ENCODE results near the gene ROBO4. TPM values are rescaled to one million over a fixed set of nuclear protein-coding genes. Genes with fewer than 3 reads are reported as not detected.

ROBO4 gene
- polyA plus RNA-seq, 4 donors = 0.45 to 8.9 (median 2.6) TPM

- no peak for FAIRE-seq
- Histone ChIP-seq H3K4me1 (ENCODE audit: control insufficient read depth in 3 of 3, insufficient read depth in 2 of 3, low read depth in 1 of 3, low read length in 2 of 3) (peaks cover 0 to 15% (median 0%) of the 10 kb centered on the region in 3 donors), H3K27ac (ENCODE audit: low read depth in 1 of 3, low read length in 2 of 3) (no peak overlapping the region), H3K9me3 (ENCODE audit: control insufficient read depth in 2 of 2, insufficient read depth in 1 of 2, low read depth in 1 of 2, low read length in 1 of 2) (no peaks in the 10 kb centered on the region), H3K4me3 (ENCODE audit: low read depth in 1 of 3, low read length in 3 of 3) (no peak overlapping the region), H3K36me3 (ENCODE audit: control insufficient read depth in 3 of 3, insufficient read depth in 2 of 3, low read depth in 1 of 3, low read length in 3 of 3) (no peaks in the 10 kb centered on the region), H3K27me3 (ENCODE audit: control insufficient read depth in 3 of 3, insufficient read depth in 3 of 3, low read length in 3 of 3) (peaks cover 10 to 80% (median 57%) of the 10 kb centered on the region in 3 donors)
- WGBS, 3 donors = 18 to 33% (median 26%) methylated on average over 3 of the region's 3 CpGs
- DNase-seq = no peak
These were observed 56.5 kb downstream of the ROBO4 start for GRCh38 chr11:124841201-124841600.

- no peaks in the 10 kb centered on the region for H3K9me3 ChIP-seq (ENCODE audit: control insufficient read depth in 2 of 2, insufficient read depth in 1 of 2, low read depth in 1 of 2, low read length in 1 of 2)
- peaks cover 0 to 15% (median 0%) of the 10 kb centered on the region in 3 donors for H3K4me1 ChIP-seq (ENCODE audit: control insufficient read depth in 3 of 3, insufficient read depth in 2 of 3, low read depth in 1 of 3, low read length in 2 of 3)
- no peak overlapping the region for H3K4me3 ChIP-seq (ENCODE audit: low read depth in 1 of 3, low read length in 3 of 3)
- DNase-seq (no peak), FAIRE-seq (no peak)
- no peaks in the 10 kb centered on the region for H3K36me3 ChIP-seq (ENCODE audit: control insufficient read depth in 3 of 3, insufficient read depth in 2 of 3, low read depth in 1 of 3, low read length in 3 of 3)
- peaks cover 10 to 74% (median 52%) of the 10 kb centered on the region in 3 donors for H3K27me3 ChIP-seq (ENCODE audit: control insufficient read depth in 3 of 3, insufficient read depth in 3 of 3, low read length in 3 of 3)
- WGBS, 3 donors = 27 to 56% (median 43%) methylated on average over 1 of the region's 1 CpG
- H3K27ac ChIP-seq (ENCODE audit: low read depth in 1 of 3, low read length in 2 of 3) = no peak overlapping the region
These were observed 57.0 kb downstream of the ROBO4 start for GRCh38 chr11:124840666-124841065.

DNA sequence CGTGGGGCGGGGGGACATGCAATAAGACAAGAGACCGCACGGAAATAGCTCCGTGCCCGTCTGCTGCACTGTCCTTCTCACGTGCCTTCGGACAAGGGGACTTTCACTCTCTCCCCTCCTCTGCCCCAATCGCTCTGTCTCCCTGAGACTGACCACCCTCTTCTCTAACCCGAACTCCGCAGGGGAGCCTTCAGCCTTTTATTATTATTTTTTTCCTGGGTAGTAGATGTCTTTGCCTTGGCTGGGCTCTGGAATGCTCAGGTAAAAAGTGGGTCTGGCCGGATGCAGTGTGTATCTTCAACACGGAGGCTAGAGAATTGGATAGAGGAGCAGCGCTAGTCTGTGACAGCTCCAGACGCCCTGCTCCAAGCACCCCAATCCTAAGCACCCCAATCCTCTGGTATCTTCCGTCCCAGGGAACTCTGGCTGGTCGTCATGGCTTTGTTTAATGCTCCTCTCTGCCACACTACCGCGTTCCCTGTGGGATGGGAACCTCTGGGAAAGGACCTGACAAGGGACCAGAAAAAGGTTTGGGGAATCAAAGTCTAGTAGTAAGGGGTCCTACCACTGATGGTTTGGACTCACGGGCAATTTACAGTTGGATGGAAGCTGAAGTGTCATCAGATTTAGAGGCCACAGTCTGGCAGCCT lies 57.6 kb downstream of the ROBO4 start:
- H3K4me3 ChIP-seq (ENCODE audit: low read depth in 1 of 3, low read length in 3 of 3) = peak overlapping the region in 1 of 3 donors; percentile 27
- no peaks in the 10 kb centered on the region for H3K36me3 ChIP-seq (ENCODE audit: control insufficient read depth in 3 of 3, insufficient read depth in 2 of 3, low read depth in 1 of 3, low read length in 3 of 3)
- H3K27ac ChIP-seq (ENCODE audit: low read depth in 1 of 3, low read length in 2 of 3) = no peak overlapping the region
- no peaks in the 10 kb centered on the region for H3K9me3 ChIP-seq (ENCODE audit: control insufficient read depth in 2 of 2, insufficient read depth in 1 of 2, low read depth in 1 of 2, low read length in 1 of 2)
- H3K27me3 ChIP-seq (ENCODE audit: control insufficient read depth in 3 of 3, insufficient read depth in 3 of 3, low read length in 3 of 3) = peaks cover 6 to 69% (median 46%) of the 10 kb centered on the region in 3 donors
- WGBS, 3 donors = 6 to 13% (median 12%) methylated on average over 17 to 20 of the region's 20 CpGs
- no peak for FAIRE-seq
- no peak for DNase-seq
- peaks cover 0 to 15% (median 0%) of the 10 kb centered on the region in 3 donors for H3K4me1 ChIP-seq (ENCODE audit: control insufficient read depth in 3 of 3, insufficient read depth in 2 of 3, low read depth in 1 of 3, low read length in 2 of 3)

DNA sequence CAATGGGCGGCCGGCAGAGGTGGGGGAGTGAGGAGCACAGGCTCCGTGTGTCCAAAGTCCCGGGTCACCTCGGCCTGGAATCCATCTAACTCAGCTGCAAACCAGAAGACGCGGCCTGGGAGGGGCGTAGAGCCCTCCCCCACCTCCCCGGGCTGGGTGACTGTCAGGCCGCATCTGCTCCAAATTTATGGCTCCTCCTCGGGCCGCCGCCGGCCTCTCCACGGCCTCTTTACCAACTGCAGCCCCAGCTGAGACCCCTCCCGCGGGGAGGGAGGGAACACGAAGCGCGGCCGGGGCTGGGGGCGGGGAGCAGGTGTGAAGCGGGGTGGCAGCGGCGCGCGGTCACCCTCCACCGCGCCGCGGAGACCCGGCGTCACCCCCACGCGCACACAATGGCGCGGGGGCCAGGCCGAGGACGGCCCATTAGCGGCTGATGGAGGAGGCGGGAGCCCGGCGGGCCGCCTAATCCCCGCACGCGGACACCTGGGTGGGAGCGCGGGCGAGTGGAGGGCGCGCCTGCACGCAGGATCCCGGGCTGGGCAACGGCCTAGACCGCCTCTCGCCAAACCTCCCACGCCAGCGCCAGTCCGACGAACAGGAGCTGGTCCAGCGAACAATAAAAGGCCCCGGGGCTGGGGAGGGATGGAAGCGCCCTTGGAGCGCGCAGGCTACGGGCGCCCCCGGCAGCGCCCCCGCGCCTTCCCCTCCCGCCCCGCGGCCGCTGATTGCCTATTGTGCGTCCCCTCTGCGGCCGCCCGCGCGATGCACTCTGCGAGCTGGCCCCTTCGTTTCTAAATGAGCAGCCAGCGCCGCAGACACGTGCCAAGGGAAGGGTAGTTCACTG lies 58.3 kb downstream of the ROBO4 start:
- H3K9me3 ChIP-seq (ENCODE audit: control insufficient read depth in 2 of 2, insufficient read depth in 1 of 2, low read depth in 1 of 2, low read length in 1 of 2) = no peaks in the 10 kb centered on the region
- H3K27ac ChIP-seq (ENCODE audit: low read depth in 1 of 3, low read length in 2 of 3) = no peak overlapping the region
- DNase-seq (peak in 1 of 2 donors; percentile 26), FAIRE-seq (no peak)
- H3K36me3 ChIP-seq (ENCODE audit: control insufficient read depth in 3 of 3, insufficient read depth in 2 of 3, low read depth in 1 of 3, low read length in 3 of 3) = no peaks in the 10 kb centered on the region
- H3K4me1 ChIP-seq (ENCODE audit: control insufficient read depth in 3 of 3, insufficient read depth in 2 of 3, low read depth in 1 of 3, low read length in 2 of 3) = peaks cover 0 to 15% (median 0%) of the 10 kb centered on the region in 3 donors
- H3K27me3 ChIP-seq (ENCODE audit: control insufficient read depth in 3 of 3, insufficient read depth in 3 of 3, low read length in 3 of 3) = peaks cover 6 to 61% (median 40%) of the 10 kb centered on the region in 3 donors
- WGBS, 3 donors = 0 to 2% (median 1%) methylated on average over 70 to 87 of the region's 87 CpGs
- H3K4me3 ChIP-seq (ENCODE audit: low read depth in 1 of 3, low read length in 3 of 3) = peak overlapping the region in 1 of 3 donors; percentile 27

- DNase-seq (no peak), FAIRE-seq (no peak)
- Histone ChIP-seq H3K9me3 (ENCODE audit: control insufficient read depth in 2 of 2, insufficient read depth in 1 of 2, low read depth in 1 of 2, low read length in 1 of 2) (no peaks in the 10 kb centered on the region), H3K4me1 (ENCODE audit: control insufficient read depth in 3 of 3, insufficient read depth in 2 of 3, low read depth in 1 of 3, low read length in 2 of 3) (peaks cover 0 to 15% (median 0%) of the 10 kb centered on the region in 3 donors), H3K36me3 (ENCODE audit: control insufficient read depth in 3 of 3, insufficient read depth in 2 of 3, low read depth in 1 of 3, low read length in 3 of 3) (no peaks in the 10 kb centered on the region), H3K4me3 (ENCODE audit: low read depth in 1 of 3, low read length in 3 of 3) (no peak overlapping the region), H3K27me3 (ENCODE audit: control insufficient read depth in 3 of 3, insufficient read depth in 3 of 3, low read length in 3 of 3) (peaks cover 6 to 55% (median 35%) of the 10 kb centered on the region in 3 donors), H3K27ac (ENCODE audit: low read depth in 1 of 3, low read length in 2 of 3) (no peak overlapping the region)
- 25 to 31% (median 28%) methylated on average over 5 of the region's 5 CpGs for WGBS, 3 donors
These were observed 58.9 kb downstream of the ROBO4 start for GRCh38 chr11:124838805-124839127.

DNA sequence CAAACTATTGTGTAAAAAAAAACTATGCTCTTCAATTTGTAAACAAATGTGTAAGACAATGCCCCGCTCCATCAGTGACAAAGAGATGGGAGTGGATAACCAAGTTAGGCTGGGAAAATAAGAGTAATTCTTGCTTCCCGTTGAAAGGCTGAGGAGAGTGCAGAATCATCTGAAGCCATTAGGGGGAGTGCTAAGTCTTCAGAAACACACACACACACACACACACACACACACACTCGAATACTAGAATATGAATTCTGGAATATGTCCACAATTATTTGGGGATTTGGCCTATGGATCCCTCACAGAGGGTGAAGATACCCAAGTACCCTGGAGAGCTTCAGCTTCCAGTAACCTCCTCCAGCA lies 60.2 kb downstream of the ROBO4 start:
- no peak overlapping the region for H3K4me3 ChIP-seq (ENCODE audit: low read depth in 1 of 3, low read length in 3 of 3)
- peaks cover 0 to 9% (median 0%) of the 10 kb centered on the region in 3 donors for H3K4me1 ChIP-seq (ENCODE audit: control insufficient read depth in 3 of 3, insufficient read depth in 2 of 3, low read depth in 1 of 3, low read length in 2 of 3)
- H3K9me3 ChIP-seq (ENCODE audit: control insufficient read depth in 2 of 2, insufficient read depth in 1 of 2, low read depth in 1 of 2, low read length in 1 of 2) = no peaks in the 10 kb centered on the region
- peak; percentile 31 to 54 for DNase-seq
- WGBS, 3 donors = 14 to 20% (median 14%) methylated on average over 3 of the region's 3 CpGs
- no peaks in the 10 kb centered on the region for H3K36me3 ChIP-seq (ENCODE audit: control insufficient read depth in 3 of 3, insufficient read depth in 2 of 3, low read depth in 1 of 3, low read length in 3 of 3)
- no peak overlapping the region for H3K27ac ChIP-seq (ENCODE audit: low read depth in 1 of 3, low read length in 2 of 3)
- H3K27me3 ChIP-seq (ENCODE audit: control insufficient read depth in 3 of 3, insufficient read depth in 3 of 3, low read length in 3 of 3) = peaks cover 6 to 50% (median 25%) of the 10 kb centered on the region in 3 donors
- no peak for FAIRE-seq

GRCh38 chr11:124835918-124836317 lies 61.7 kb downstream of the ROBO4 start:
- Histone ChIP-seq H3K36me3 (ENCODE audit: control insufficient read depth in 3 of 3, insufficient read depth in 2 of 3, low read depth in 1 of 3, low read length in 3 of 3) (no peaks in the 10 kb centered on the region), H3K9me3 (ENCODE audit: control insufficient read depth in 2 of 2, insufficient read depth in 1 of 2, low read depth in 1 of 2, low read length in 1 of 2) (no peaks in the 10 kb centered on the region), H3K4me1 (ENCODE audit: control insufficient read depth in 3 of 3, insufficient read depth in 2 of 3, low read depth in 1 of 3, low read length in 2 of 3) (peaks cover 0 to 9% (median 0%) of the 10 kb centered on the region in 3 donors), H3K27me3 (ENCODE audit: control insufficient read depth in 3 of 3, insufficient read depth in 3 of 3, low read length in 3 of 3) (peaks cover 6 to 40% (median 15%) of the 10 kb centered on the region in 3 donors), H3K4me3 (ENCODE audit: low read depth in 1 of 3, low read length in 3 of 3) (no peak overlapping the region), H3K27ac (ENCODE audit: low read depth in 1 of 3, low read length in 2 of 3) (no peak overlapping the region)
- WGBS, 3 donors = 83 to 90% (median 83%) methylated on average over 8 of the region's 8 CpGs
- DNase-seq (no peak), FAIRE-seq (no peak)

GRCh38 chr11:124834526-124835180 lies 63.0 kb downstream of the ROBO4 start:
- Histone ChIP-seq H3K36me3 (ENCODE audit: control insufficient read depth in 3 of 3, insufficient read depth in 2 of 3, low read depth in 1 of 3, low read length in 3 of 3) (no peaks in the 10 kb centered on the region), H3K27ac (ENCODE audit: low read depth in 1 of 3, low read length in 2 of 3) (no peak overlapping the region), H3K4me1 (ENCODE audit: control insufficient read depth in 3 of 3, insufficient read depth in 2 of 3, low read depth in 1 of 3, low read length in 2 of 3) (peaks cover 0 to 5% (median 0%) of the 10 kb centered on the region in 3 donors), H3K4me3 (ENCODE audit: low read depth in 1 of 3, low read length in 3 of 3) (no peak overlapping the region), H3K9me3 (ENCODE audit: control insufficient read depth in 2 of 2, insufficient read depth in 1 of 2, low read depth in 1 of 2, low read length in 1 of 2) (no peaks in the 10 kb centered on the region), H3K27me3 (ENCODE audit: control insufficient read depth in 3 of 3, insufficient read depth in 3 of 3, low read length in 3 of 3) (peaks cover 6 to 29% (median 7%) of the 10 kb centered on the region in 3 donors)
- FAIRE-seq (no peak), DNase-seq (peak in 1 of 2 donors; percentile 34)
- 34 to 64% (median 54%) methylated on average over 3 of the region's 3 CpGs for WGBS, 3 donors

Measured in small intestine (tissue), 7 donors.